ENCODE measurements around the gene TTC3.

DNA sequence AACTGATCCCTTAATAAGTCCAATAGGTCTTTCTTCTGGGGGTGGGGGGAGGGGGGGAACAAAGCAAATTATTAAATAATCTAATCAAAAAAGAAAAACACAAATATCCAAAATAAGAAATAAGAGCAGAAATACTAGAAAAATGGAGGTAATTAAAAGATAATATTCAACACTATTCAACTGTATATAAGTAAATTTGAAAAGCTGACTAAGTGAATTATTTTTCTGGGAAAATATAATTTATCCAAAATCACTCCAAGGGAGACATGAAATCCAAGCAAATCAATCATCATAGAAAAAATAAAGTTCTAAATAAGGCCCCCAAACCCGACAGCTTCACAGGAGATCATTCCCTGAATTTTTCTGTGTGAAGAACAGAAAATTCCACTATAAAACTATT, 175.2 kb downstream of the TTC3 start:
- TF ChIP-seq ZNF660 (tag by site-specific recombination; IDR thresholded peaks at IDR 0.05) (no peak), ZNF274 (IDR thresholded peaks at IDR 0.05; ENCODE audit: low read length) (no peak), ZNF274 (tag by site-specific recombination; IDR thresholded peaks at IDR 0.05; ENCODE audit: borderline replicate concordance) (no peak), RBAK (tag by site-specific recombination; IDR thresholded peaks at IDR 0.05) (no peak)
- TF ChIP-seq, protein P1, sequence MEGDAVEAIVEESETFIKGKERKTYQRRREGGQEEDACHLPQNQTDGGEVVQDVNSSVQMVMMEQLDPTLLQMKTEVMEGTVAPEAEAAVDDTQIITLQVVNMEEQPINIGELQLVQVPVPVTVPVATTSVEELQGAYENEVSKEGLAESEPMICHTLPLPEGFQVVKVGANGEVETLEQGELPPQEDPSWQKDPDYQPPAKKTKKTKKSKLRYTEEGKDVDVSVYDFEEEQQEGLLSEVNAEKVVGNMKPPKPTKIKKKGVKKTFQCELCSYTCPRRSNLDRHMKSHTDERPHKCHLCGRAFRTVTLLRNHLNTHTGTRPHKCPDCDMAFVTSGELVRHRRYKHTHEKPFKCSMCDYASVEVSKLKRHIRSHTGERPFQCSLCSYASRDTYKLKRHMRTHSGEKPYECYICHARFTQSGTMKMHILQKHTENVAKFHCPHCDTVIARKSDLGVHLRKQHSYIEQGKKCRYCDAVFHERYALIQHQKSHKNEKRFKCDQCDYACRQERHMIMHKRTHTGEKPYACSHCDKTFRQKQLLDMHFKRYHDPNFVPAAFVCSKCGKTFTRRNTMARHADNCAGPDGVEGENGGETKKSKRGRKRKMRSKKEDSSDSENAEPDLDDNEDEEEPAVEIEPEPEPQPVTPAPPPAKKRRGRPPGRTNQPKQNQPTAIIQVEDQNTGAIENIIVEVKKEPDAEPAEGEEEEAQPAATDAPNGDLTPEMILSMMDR (tag by site-specific recombination; IDR thresholded peaks at IDR 0.05): no peak
